Mesothelial cell of epicardium (in vitro differentiated cells): ENCODE data around the gene RBM4. TPM values are rescaled to one million over a fixed set of nuclear protein-coding genes. Genes with fewer than 3 reads are reported as not detected.
A peak's percentile ranks its signal among the peaks of the same experiment; 100 is the strongest.

Source experiments
- DNase-seq, 2 experiments: peaks; one replicate each; pipeline ENCODE4 v3.0.0; 2021; ENCODE audit warnings: low spot score in 2 of 2; ENCODE audit not compliant: unreplicated experiment in 2 of 2
- H3K27ac Mint-ChIP-seq: 2 replicates; pipeline ENCODE4 v1.8.0; 2021; ENCODE audit warnings: mixed read lengths
- H3K27me3 Mint-ChIP-seq: 2 replicates; pipeline ENCODE4 v1.8.0; 2021; ENCODE audit warnings: low read depth, mixed read lengths
- H3K36me3 Mint-ChIP-seq: 2 replicates; pipeline ENCODE4 v1.8.0; 2021; ENCODE audit warnings: mixed read lengths
- H3K4me1 Mint-ChIP-seq: 2 replicates; pipeline ENCODE4 v1.8.0; 2021; ENCODE audit warnings: mixed read lengths
- H3K4me3 Mint-ChIP-seq: 2 replicates; pipeline ENCODE4 v1.8.0; 2021; ENCODE audit warnings: mild to moderate bottlenecking, moderate library complexity, mixed read lengths
- H3K9me3 Mint-ChIP-seq: 2 replicates; pipeline ENCODE4 v1.8.0; 2021; ENCODE audit warnings: mixed read lengths
- CTCF ChIP-seq: fragments of 200-600 bp; sonication (generic); IDR thresholded peaks from one replicate; pipeline ENCODE4 v1.5.0; 2021; ENCODE audit warnings: antibody characterized with exemption; ENCODE audit not compliant: unreplicated experiment
- total RNA-seq: library from RNA; stranded (reverse); gene quantifications from 3 replicates; pipeline ENCODE4 v1.2.1, GENCODE V29; 2021

Gene RBM4
- total RNA-seq, 1 donor from 2014 or later = 240 TPM

- no peak overlapping the region for H3K4me3 Mint-ChIP-seq
- peaks cover 3% of the 10 kb centered on the region for H3K36me3 Mint-ChIP-seq
- no peak for DNase-seq
- H3K27me3 Mint-ChIP-seq = no peaks in the 10 kb centered on the region
- peaks cover 10% of the 10 kb centered on the region for H3K4me1 Mint-ChIP-seq
- TF ChIP-seq CTCF = no peak
- H3K27ac Mint-ChIP-seq = no peak overlapping the region
- H3K9me3 Mint-ChIP-seq = no peaks in the 10 kb centered on the region
Measured at GRCh38 chr11:66612458-66612857, 26.0 kb upstream of the RBM4 start.

GRCh38 chr11:66614073-66614472 lies 24.4 kb upstream of the RBM4 start:
- Mint-ChIP-seq H3K4me1 (peaks cover 26% of the 10 kb centered on the region), H3K27ac (no peak overlapping the region), H3K9me3 (no peaks in the 10 kb centered on the region), H3K27me3 (no peaks in the 10 kb centered on the region), H3K36me3 (peaks cover 6% of the 10 kb centered on the region), H3K4me3 (no peak overlapping the region)
- TF ChIP-seq CTCF = no peak
- DNase-seq = no peak

DNA sequence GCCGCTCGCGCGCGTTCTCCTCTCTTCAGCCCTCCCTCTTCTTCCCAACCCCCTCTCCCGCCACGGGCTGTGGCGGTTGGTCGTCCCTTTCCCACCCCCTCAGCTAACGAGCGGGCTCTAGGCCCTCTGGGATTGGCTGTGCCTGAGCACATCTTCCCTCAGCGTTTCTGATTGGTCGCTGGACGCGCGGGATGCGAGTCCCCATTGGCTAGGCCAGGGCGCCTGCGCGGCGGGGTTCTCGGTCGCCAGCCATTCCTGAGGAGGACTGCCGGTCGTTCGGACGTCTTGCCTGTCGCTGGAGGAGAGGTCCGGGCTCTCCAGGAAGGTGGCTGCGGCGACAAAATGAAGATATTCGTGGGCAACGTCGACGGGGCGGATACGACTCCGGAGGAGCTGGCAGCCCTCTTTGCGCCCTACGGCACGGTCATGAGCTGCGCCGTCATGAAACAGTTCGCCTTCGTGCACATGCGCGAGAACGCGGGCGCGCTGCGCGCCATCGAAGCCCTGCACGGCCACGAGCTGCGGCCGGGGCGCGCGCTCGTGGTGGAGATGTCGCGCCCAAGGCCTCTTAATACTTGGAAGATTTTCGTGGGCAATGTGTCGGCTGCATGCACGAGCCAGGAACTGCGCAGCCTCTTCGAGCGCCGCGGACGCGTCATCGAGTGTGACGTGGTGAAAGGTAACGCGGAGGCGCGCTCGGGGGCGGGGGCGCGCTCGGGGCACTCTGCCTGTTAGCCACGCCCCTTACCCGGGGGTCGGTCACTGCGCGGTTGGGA lies 21.9 kb upstream of the RBM4 start, which contains the start of gene RBM14:
TSS of gene RBM14 (plus strand) at position 252 of the 776 bp plus-strand sequence. CDS start at position 343, 91 bp downstream.
- H3K36me3 Mint-ChIP-seq = peaks cover 4% of the 10 kb centered on the region
- peak within 1 kb of the TSS; percentile 99 for H3K27ac Mint-ChIP-seq
- peaks cover 36% of the 10 kb centered on the region for H3K4me1 Mint-ChIP-seq
- peak; percentile 98 for DNase-seq
- H3K9me3 Mint-ChIP-seq = no peaks in the 10 kb centered on the region
- peak within 1 kb of the TSS; percentile 96 for H3K4me3 Mint-ChIP-seq
- no peak for TF ChIP-seq CTCF
- no peaks in the 10 kb centered on the region for H3K27me3 Mint-ChIP-seq

- Mint-ChIP-seq H3K27ac (peak overlapping the region; percentile 99), H3K27me3 (no peaks in the 10 kb centered on the region), H3K9me3 (no peaks in the 10 kb centered on the region), H3K4me3 (peak overlapping the region; percentile 96), H3K4me1 (peaks cover 38% of the 10 kb centered on the region), H3K36me3 (peaks cover 4% of the 10 kb centered on the region)
- no peak for TF ChIP-seq CTCF
- no peak for DNase-seq
Measured at GRCh38 chr11:66617155-66617834, 21.2 kb upstream of the RBM4 start.

DNA sequence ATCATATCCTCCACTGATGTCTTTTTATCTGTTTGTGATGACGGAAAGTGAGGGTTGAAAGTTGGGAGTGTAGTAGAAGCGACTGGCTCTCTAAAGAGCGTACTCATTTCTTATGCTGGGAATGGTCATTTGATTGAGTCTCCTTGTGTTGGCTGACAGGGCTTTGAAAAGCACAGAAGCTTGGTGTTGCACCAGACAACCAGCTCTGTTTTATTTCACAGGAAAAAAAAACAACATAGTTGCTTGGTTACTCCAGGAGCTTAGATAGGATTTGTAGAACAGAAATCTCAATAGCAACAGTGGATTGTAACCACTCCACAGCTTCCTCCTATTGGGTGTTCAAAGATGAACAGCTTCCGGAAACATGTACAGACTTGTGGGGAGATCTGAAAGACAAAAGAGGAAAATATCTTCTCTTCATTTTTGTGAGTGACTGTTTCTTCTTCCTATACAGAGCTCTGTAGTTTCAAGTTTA lies 19.4 kb upstream of the RBM4 start:
- Mint-ChIP-seq H3K27me3 (no peaks in the 10 kb centered on the region), H3K9me3 (no peaks in the 10 kb centered on the region), H3K4me3 (peak overlapping the region; percentile 96), H3K27ac (peak overlapping the region; percentile 99), H3K4me1 (peaks cover 38% of the 10 kb centered on the region), H3K36me3 (peaks cover 6% of the 10 kb centered on the region)
- no peak for DNase-seq
- TF ChIP-seq CTCF = no peak
